Large intestine (tissue), 3 donors: ENCODE results near the gene INSIG1. TPM values are rescaled to one million over a fixed set of nuclear protein-coding genes. Genes with fewer than 3 reads are reported as not detected.

Experiments used
- DNase-seq, 2 donors: peaks; one replicate each; pipeline versions ENCODE4 v3.0.0 to v3.0.0-alpha.2; 2013
- H3K27ac ChIP-seq: one replicate; pipeline ENCODE4 v1.5.1; 2013; ENCODE audit warnings: low read length
- H3K27me3 ChIP-seq: 2 replicates; pipeline ENCODE4 v1.6.1; 2013; ENCODE audit warnings: low read length; ENCODE audit not compliant: control insufficient read depth, insufficient read depth
- H3K36me3 ChIP-seq: 2 replicates; pipeline ENCODE4 v1.6.1; 2013; ENCODE audit warnings: low read length; ENCODE audit not compliant: control insufficient read depth, insufficient read depth
- H3K4me1 ChIP-seq: one replicate; pipeline ENCODE4 v1.6.1; 2013; ENCODE audit warnings: low read length; ENCODE audit not compliant: control insufficient read depth, insufficient read depth
- H3K4me3 ChIP-seq: one replicate; pipeline ENCODE4 v1.5.1; 2013; ENCODE audit warnings: low read length
- H3K9me3 ChIP-seq: one replicate; pipeline ENCODE4 v1.6.1; 2013; ENCODE audit warnings: mild to moderate bottlenecking, low read depth, low read length, moderate library complexity; ENCODE audit not compliant: control insufficient read depth
- WGBS: methylation state at CpG from one replicate; pipeline ENCODE4 v1.1.5; 2013; ENCODE audit warnings: low lambda C conversion rate; ENCODE audit not compliant: insufficient coverage; 5-methylcytosine and 5-hydroxymethylcytosine counted together
- polyA plus RNA-seq: library from polyadenylated mRNA; unstranded; fragments of 120-200 nt; gene quantifications from one replicate; pipeline ENCODE4 v1.2.1, GENCODE V29; 2013

Gene INSIG1
- polyA plus RNA-seq, 1 donor = 27.6 TPM

GRCh38 chr7:155265961-155266360 is 31.7 kb upstream of the INSIG1 start:
- no peak for DNase-seq
- Histone ChIP-seq H3K27ac (no peak overlapping the region), H3K27me3 (no peaks in the 10 kb centered on the region), H3K36me3 (no peaks in the 10 kb centered on the region), H3K4me1 (no peaks in the 10 kb centered on the region), H3K9me3 (peaks cover 3% of the 10 kb centered on the region), H3K4me3 (no peak overlapping the region)
- 73% methylated on average over 3 of the region's 7 CpGs for WGBS

- H3K36me3 ChIP-seq = no peaks in the 10 kb centered on the region
- DNase-seq = no peak
- peaks cover 3% of the 10 kb centered on the region for H3K9me3 ChIP-seq
- H3K4me1 ChIP-seq = no peaks in the 10 kb centered on the region
- H3K27ac ChIP-seq = no peak overlapping the region
- no peaks in the 10 kb centered on the region for H3K27me3 ChIP-seq
- WGBS = no CpG with 5 or more reads among the region's 9 CpGs
- no peak overlapping the region for H3K4me3 ChIP-seq
Measured at GRCh38 chr7:155266440-155266839, 31.2 kb upstream of the INSIG1 start.

- no peaks in the 10 kb centered on the region for H3K36me3 ChIP-seq
- H3K9me3 ChIP-seq = peaks cover 3% of the 10 kb centered on the region
- no peak for DNase-seq
- no peak overlapping the region for H3K27ac ChIP-seq
- 100% methylated on average over 1 of the region's 8 CpGs for WGBS
- no peaks in the 10 kb centered on the region for H3K27me3 ChIP-seq
- H3K4me1 ChIP-seq = no peaks in the 10 kb centered on the region
- no peak overlapping the region for H3K4me3 ChIP-seq
Measured at GRCh38 chr7:155267023-155267422, 30.7 kb upstream of the INSIG1 start.

GRCh38 chr7:155267436-155267835 is 30.2 kb upstream of the INSIG1 start:
- Histone ChIP-seq H3K27me3 (no peaks in the 10 kb centered on the region), H3K27ac (no peak overlapping the region), H3K4me3 (no peak overlapping the region), H3K9me3 (peaks cover 3% of the 10 kb centered on the region), H3K4me1 (no peaks in the 10 kb centered on the region), H3K36me3 (no peaks in the 10 kb centered on the region)
- no peak for DNase-seq
- no CpG with 5 or more reads among the region's 23 CpGs for WGBS

GRCh38 chr7:155268211-155268610 is 29.5 kb upstream of the INSIG1 start:
- no peak for DNase-seq
- no CpG with 5 or more reads among the region's 12 CpGs for WGBS
- Histone ChIP-seq H3K27ac (no peak overlapping the region), H3K9me3 (peaks cover 3% of the 10 kb centered on the region), H3K4me3 (no peak overlapping the region), H3K4me1 (no peaks in the 10 kb centered on the region), H3K27me3 (no peaks in the 10 kb centered on the region), H3K36me3 (no peaks in the 10 kb centered on the region)

DNA sequence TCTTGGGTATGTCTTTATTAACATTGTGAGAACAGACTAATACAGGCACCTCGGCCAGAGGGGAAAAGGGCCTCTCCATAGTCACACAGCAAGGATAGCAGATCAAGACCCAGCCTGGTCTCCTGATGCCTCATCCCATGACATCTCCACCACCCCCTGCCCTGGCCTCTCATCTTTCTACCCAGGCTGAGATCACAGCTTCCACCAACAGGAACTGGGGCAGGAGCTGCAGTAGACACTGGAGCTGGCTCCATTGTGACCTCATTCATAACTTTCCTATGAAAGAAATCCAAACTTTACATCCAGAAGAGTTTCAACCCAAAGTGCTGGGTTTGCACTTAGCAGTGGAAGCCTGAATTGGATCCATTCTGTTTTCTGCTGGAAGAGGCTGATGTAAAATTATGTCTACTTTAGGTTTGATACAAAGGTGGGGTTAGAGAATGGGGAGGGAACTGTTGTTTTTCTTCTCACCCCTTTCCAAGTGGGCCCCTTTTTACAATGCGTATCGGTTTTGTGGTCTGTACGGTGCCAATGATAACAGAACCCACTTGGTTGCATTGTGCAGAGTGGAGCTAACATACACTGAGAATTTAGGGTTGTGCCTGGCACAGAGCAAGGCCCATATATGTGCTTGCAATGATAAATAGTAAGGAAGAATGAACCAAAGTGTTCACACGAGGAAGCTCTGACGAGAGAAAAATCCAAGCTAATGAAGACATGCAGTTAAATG is 28.6 kb upstream of the INSIG1 start:
- DNase-seq = no peak
- no CpG with 5 or more reads among the region's 6 CpGs for WGBS
- Histone ChIP-seq H3K36me3 (no peaks in the 10 kb centered on the region), H3K9me3 (peaks cover 3% of the 10 kb centered on the region), H3K4me1 (no peaks in the 10 kb centered on the region), H3K27me3 (no peaks in the 10 kb centered on the region), H3K27ac (no peak overlapping the region), H3K4me3 (no peak overlapping the region)

- no peak for DNase-seq
- Histone ChIP-seq H3K27me3 (no peaks in the 10 kb centered on the region), H3K9me3 (peaks cover 3% of the 10 kb centered on the region), H3K4me3 (no peak overlapping the region), H3K4me1 (no peaks in the 10 kb centered on the region), H3K27ac (no peak overlapping the region), H3K36me3 (no peaks in the 10 kb centered on the region)
- no CpG with 5 or more reads among the region's 20 CpGs for WGBS
Measured at GRCh38 chr7:155269766-155270585, 27.7 kb upstream of the INSIG1 start.

- Histone ChIP-seq H3K36me3 (no peaks in the 10 kb centered on the region), H3K27me3 (no peaks in the 10 kb centered on the region), H3K9me3 (peaks cover 3% of the 10 kb centered on the region), H3K27ac (no peak overlapping the region), H3K4me1 (no peaks in the 10 kb centered on the region), H3K4me3 (no peak overlapping the region)
- 72% methylated on average over 2 of the region's 3 CpGs for WGBS
- DNase-seq = no peak
Measured at GRCh38 chr7:155270861-155271260, 26.8 kb upstream of the INSIG1 start.

GRCh38 chr7:155274633-155275355 is 22.9 kb upstream of the INSIG1 start:
- no peaks in the 10 kb centered on the region for H3K36me3 ChIP-seq
- H3K27me3 ChIP-seq = peaks cover 30% of the 10 kb centered on the region
- no peaks in the 10 kb centered on the region for H3K9me3 ChIP-seq
- H3K4me3 ChIP-seq = no peak overlapping the region
- no peak overlapping the region for H3K27ac ChIP-seq
- WGBS = no CpG with 5 or more reads among the region's 4 CpGs
- no peaks in the 10 kb centered on the region for H3K4me1 ChIP-seq
- no peak for DNase-seq

GRCh38 chr7:155276042-155276799 is 21.5 kb upstream of the INSIG1 start:
- Histone ChIP-seq H3K27me3 (peaks cover 34% of the 10 kb centered on the region), H3K9me3 (no peaks in the 10 kb centered on the region), H3K4me3 (no peak overlapping the region), H3K27ac (no peak overlapping the region), H3K4me1 (no peaks in the 10 kb centered on the region), H3K36me3 (no peaks in the 10 kb centered on the region)
- no peak for DNase-seq
- 100% methylated on average over 2 of the region's 19 CpGs for WGBS
